GM19043 (cell line): ENCODE data around the gene LAMC2.

Source experiments
- ATAC-seq: cut with Tn5 transposase; IDR thresholded peaks from one replicate; pipeline ENCODE4 v1.9.1; 2021; ENCODE audit warnings: low read depth; ENCODE audit not compliant: unreplicated experiment

LAMC2 gene

DNA sequence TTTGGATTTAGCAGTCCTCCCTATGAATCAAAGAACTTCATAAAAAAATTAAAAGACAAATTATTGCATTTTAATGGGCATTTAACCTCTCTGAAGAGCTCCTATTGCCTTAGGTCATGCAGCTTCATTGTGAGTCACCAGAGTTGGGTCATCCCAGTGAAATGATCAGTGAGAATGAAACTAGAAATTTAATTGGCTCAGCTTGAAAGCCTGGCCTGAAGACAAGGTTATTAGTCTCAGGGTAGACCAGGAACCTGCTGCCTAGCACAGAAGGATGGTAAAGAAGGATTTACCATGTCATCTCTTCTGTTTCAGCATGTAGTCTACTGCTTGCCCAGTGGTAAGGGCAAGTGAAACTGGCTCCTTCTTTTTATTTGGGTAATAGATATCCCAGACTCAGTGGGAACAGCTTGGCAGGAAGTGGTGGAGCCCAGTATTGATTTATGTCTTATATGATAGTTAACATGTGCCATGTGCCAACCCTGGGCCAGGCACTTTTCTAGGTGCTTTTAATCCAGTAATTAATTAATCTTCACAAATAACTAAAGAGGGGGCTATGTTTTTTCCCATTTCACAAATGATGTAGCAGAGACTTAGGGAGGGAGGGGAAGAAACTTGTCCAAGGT lies 23.6 kb downstream of the LAMC2 start:
- no peak for ATAC-seq

GRCh38 chr1:183210681-183211080 lies 24.6 kb downstream of the LAMC2 start:
- ATAC-seq, result no peak

- no peak for ATAC-seq
These were observed 26.8 kb downstream of the LAMC2 start for GRCh38 chr1:183212870-183213269.

- ATAC-seq, result no peak
These were observed 28.2 kb downstream of the LAMC2 start for GRCh38 chr1:183214021-183214970.

- ATAC-seq, result no peak
These were observed 29.1 kb downstream of the LAMC2 start for GRCh38 chr1:183215076-183215720.

DNA sequence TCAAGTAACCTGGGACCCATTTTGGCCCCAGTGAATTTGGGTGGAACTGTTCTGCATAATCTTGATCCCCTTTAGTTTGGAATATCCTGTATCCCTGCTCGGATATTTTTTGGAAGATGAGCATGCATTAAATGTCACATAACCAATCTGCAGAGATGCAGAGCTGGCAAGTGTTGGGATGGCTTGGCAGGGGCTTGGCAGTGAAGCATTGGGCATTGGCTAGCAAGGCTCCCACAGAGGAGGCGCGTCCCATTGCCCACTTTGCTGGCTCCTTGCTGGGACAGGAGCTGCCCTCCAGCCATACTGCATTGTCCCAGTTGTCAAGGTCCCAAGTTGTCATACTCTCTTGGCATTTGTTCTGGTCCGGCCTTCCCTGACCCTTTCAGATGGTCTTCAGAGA lies 29.9 kb downstream of the LAMC2 start:
- no peak for ATAC-seq

DNA sequence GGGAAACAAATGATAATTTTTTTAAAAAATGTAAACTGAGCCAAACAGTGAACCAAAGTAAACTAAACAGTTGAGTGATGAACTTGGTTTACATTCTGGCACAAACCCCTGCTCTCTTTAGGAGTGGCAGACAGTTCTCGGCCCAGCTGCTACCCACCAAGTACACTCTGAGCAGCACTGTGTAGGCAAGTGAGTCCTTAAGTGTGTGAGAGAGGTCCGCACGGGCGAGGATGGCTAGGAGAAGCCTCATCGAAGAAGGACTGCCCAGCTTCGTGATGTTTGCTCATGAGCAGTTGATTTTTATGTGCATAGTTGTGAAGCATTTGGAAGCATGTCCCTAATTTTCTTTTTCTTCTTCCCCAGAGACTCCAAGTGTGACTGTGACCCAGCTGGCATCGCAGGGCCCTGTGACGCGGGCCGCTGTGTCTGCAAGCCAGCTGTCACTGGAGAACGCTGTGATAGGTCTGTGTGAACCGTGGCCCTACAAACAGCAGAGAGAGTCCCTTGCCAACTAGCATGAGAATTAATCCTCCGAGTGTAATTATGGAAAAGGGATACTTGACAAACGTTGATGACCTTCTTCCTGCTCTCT lies 32.1 kb downstream of the LAMC2 start:
- ATAC-seq, result no peak

DNA sequence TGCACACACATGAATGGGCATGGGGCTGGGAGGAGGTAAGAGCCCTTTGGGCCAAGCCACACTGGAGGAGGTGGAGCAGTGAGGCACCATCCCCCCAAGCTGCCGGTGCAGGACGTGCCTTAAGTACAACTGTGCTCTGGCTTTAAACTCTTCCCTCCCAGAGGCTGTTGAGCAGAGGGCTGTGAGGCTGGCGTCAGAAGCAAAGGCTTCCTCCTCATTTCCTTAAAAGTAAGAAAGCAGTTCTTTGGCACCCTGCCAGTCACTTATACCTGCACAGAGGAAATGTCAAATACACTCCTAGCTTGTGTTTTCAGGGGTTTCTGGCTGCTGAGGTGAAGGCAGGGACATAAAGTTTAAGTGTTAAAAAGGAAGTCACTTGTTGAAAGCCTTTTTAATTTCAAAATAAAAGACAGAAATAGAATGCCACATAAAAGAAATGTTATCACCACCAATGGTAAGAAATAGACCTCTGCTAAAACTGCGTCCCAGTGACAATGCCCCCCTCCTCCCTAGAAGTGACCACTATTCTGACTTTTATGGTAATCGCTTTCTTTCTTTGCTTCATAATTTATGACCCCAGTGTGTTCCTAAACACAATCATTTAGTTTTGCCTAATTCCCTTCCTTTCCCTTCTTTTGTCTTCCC lies 33.0 kb downstream of the LAMC2 start:
- no peak for ATAC-seq

DNA sequence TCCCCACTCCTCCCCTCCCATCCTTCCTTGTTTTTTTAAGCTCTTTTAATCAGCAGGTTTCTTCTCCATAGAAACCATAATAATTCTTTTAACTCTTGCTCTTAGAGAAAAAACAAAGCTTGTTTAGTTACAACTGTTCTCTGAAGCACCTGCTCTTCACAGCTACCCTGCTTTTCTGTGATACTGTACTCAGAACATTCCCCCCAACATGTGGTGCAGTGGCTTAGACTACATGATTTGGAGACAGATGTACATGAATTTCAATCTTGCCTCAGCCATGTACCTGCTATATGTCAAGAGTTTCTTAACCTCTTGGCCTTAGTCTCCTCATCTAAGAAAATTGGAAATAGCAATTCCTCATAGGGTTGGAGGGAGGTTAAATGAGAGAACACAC lies 33.5 kb downstream of the LAMC2 start:
- ATAC-seq, result no peak

DNA sequence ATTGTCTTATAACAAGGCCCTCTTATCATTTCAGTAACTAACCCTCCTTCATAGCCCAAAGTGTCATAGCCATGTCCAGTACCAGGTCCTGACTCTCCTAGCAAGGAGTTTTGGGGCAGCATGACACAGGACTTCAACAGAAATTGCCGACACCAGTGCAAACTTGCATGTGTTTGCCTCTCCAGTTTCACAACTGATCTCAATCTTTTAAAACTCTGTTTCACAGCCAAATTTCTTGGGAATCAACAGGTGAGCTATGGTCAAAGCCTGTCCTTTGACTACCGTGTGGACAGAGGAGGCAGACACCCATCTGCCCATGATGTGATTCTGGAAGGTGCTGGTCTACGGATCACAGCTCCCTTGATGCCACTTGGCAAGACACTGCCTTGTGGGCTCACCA lies 36.8 kb downstream of the LAMC2 start:
- no peak for ATAC-seq

GRCh38 chr1:183223467-183223866 lies 37.4 kb downstream of the LAMC2 start:
- no peak for ATAC-seq

- no peak for ATAC-seq
These were observed 40.3 kb downstream of the LAMC2 start for GRCh38 chr1:183226361-183226760.

GRCh38 chr1:183226963-183227362 lies 40.9 kb downstream of the LAMC2 start:
- no peak for ATAC-seq

GRCh38 chr1:183227422-183228346 lies 41.6 kb downstream of the LAMC2 start:
- no peak for ATAC-seq

DNA sequence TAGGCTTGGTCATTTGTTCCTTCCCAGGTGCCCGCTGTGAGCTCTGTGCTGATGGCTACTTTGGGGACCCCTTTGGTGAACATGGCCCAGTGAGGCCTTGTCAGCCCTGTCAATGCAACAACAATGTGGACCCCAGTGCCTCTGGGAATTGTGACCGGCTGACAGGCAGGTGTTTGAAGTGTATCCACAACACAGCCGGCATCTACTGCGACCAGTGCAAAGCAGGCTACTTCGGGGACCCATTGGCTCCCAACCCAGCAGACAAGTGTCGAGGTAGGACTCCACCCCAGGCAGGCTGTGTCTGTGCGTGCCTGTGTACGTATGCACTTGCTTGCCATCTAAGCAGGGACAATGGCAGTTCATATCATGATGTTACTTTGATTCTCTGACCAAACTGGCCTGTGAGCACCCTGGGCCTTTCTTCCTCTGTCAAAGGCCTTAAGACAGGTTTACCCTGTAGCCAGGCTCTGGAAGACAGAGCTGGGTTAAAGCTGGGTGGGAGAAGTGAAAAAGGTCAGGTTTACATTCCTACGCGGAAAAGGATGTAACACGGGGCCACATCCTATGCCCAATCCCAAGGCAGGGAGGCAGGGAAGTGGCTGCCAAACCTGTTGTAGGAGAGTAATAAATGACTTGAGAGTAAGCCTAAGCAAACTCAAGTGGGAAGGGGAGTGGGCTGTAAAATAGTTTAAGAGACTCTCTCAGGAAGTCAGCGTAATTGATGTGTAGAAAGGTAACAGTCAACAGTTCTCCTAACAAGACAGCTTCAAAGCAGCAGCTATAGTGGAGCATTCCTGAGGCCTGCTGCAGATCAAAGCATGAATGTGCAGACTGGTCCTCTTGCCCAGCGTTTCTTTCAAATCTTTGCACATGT lies 42.5 kb downstream of the LAMC2 start:
- ATAC-seq, result no peak

- ATAC-seq, result no peak
These were observed 44.3 kb downstream of the LAMC2 start for GRCh38 chr1:183230413-183230812.

- ATAC-seq, result no peak
These were observed 45.5 kb downstream of the LAMC2 start for GRCh38 chr1:183231545-183231944.

GRCh38 chr1:183233113-183233512 lies 47.0 kb downstream of the LAMC2 start:
- ATAC-seq, result no peak
